HCT116 (cell line): ENCODE data around the gene EIF3K. TPM values are rescaled to one million over a fixed set of nuclear protein-coding genes. Genes with fewer than 3 reads are reported as not detected.

ENCODE experiments used
- ATAC-seq: fragments of 200-7000 bp; cut with Tn5 transposase; 2 replicates; pipeline ENCODE4 v1.9.1; 2020; ENCODE audit warnings: mild to moderate bottlenecking, moderate library complexity
- BruUV-seq: library from RNA; stranded (reverse); fragments of 400-500 nt; replicated peaks from 2 replicates; lab custom pipeline; 2021; lab: Mats Ljungman, UMichigan
- CTCF ChIA-PET: fragments of 300-600 bp; sonication (Branson Sonifier 250); formaldehyde crosslinking; loops from one replicate; lab custom pipeline; 2021; ENCODE audit warnings: antibody characterized with exemption; lab: Charles Lee
- POLR2A ChIA-PET: fragments of 300-600, 350-600 bp; sonication (Branson Sonifier 250); formaldehyde crosslinking; loops from one replicate; lab custom pipeline; 2021; ENCODE audit warnings: antibody characterized with exemption; lab: Charles Lee
- RAD21 ChIA-PET, 2 experiments: fragments of 300-600 bp; sonication (Branson Sonifier 250); formaldehyde crosslinking; loops; one replicate each; lab custom pipeline; 2023; ENCODE audit warnings: low total read pairs in 2 of 2; ENCODE audit not compliant: uncharacterized antibody in 2 of 2, unreplicated experiment in 2 of 2, low non-redundant PET in 1 of 2; lab: Charles Lee
- DNase-seq: peaks from one replicate; pipeline ENCODE4 v3.0.0-alpha.2; 2010; ENCODE audit warnings: low read depth, low spot score
- H2AFZ ChIP-seq: fragments of 200-600 bp; shearing (Covaris generic), sonication (generic); 2 replicates; pipeline ENCODE4 v1.6.1; 2017; ENCODE audit warnings: low read depth, mixed run types, mixed read lengths, antibody characterized with exemption, low read length; ENCODE audit not compliant: poor library complexity, severe bottlenecking
- H3K27ac ChIP-seq: 2 replicates; pipeline ENCODE4 v1.5.1; 2012; ENCODE audit warnings: low read depth, low read length
- H3K27me3 ChIP-seq: fragments of 200-600 bp; sonication (generic); 2 replicates; pipeline ENCODE4 v1.6.1; 2016; ENCODE audit warnings: mixed run types, low read length, mixed read lengths; ENCODE audit not compliant: insufficient read depth
- H3K36me3 ChIP-seq, 2 experiments: fragments of 200-500 bp in 1 of 2; fragments of 200-600 bp in 1 of 2; sonication (Bioruptor generic) in 1 of 2; sonication (generic) in 1 of 2; 2 replicates each; pipeline versions ENCODE4 v1.5.1 to v1.6.1; 2014 to 2016; ENCODE audit warnings: low read length in 2 of 2, inconsistent platforms in 1 of 2, mixed read lengths in 1 of 2, mixed run types in 1 of 2; ENCODE audit not compliant: insufficient read depth in 2 of 2, control insufficient read depth in 1 of 2
- H3K4me1 ChIP-seq, 2 experiments: fragments of 200-600 bp in 1 of 2; sonication (generic) in 1 of 2; 2 replicates each; pipeline versions ENCODE4 v1.5.1 to v1.6.1; 2012 to 2017; ENCODE audit warnings: low read length in 2 of 2, inconsistent platforms in 1 of 2, mild to moderate bottlenecking in 1 of 2, mixed read lengths in 1 of 2, mixed run types in 1 of 2, moderate library complexity in 1 of 2; ENCODE audit not compliant: insufficient read depth in 2 of 2, control insufficient read depth in 1 of 2
- H3K4me2 ChIP-seq: fragments of 200-600 bp; sonication (generic); 2 replicates; pipeline ENCODE4 v1.6.1; 2017; ENCODE audit warnings: mixed run types, low read length, mixed read lengths
- H3K4me3 ChIP-seq, 2 experiments: fragments of 200-600 bp in 1 of 2; sonication (generic) in 1 of 2; replicated peaks in 1 of 2; 2 replicates each; pipeline ENCODE4 v1.5.1; 2011 to 2016; ENCODE audit warnings: low read length in 2 of 2, control low read depth in 1 of 2, low read depth in 1 of 2, mild to moderate bottlenecking in 1 of 2, mixed read lengths in 1 of 2, mixed run types in 1 of 2
- H3K79me2 ChIP-seq: fragments of 200-600 bp; sonication (generic); 2 replicates; pipeline ENCODE4 v1.6.1; 2017; ENCODE audit warnings: mild to moderate bottlenecking, mixed run types, low read length, moderate library complexity, mixed read lengths; ENCODE audit not compliant: insufficient read depth
- H3K9ac ChIP-seq: fragments of 200-600 bp; sonication (generic); 2 replicates; pipeline ENCODE4 v1.6.1; 2016; ENCODE audit warnings: low read length, mixed read lengths
- H3K9me2 ChIP-seq: fragments of 200-600 bp; sonication (generic), shearing (Covaris generic); 2 replicates; pipeline ENCODE4 v1.6.1; 2017; ENCODE audit warnings: mixed run types, mild to moderate bottlenecking, moderate library complexity; ENCODE audit not compliant: insufficient read depth
- H3K9me3 ChIP-seq, 2 experiments: fragments of 200-500 bp in 1 of 2; fragments of 200-600 bp in 1 of 2; sonication (Bioruptor generic) in 1 of 2; sonication (generic) in 1 of 2; 2 replicates each; pipeline ENCODE4 v1.6.1; 2014 to 2017; ENCODE audit warnings: low read length in 2 of 2, mixed read lengths in 2 of 2, inconsistent platforms in 1 of 2, low read depth in 1 of 2, mild to moderate bottlenecking in 1 of 2, mixed run types in 1 of 2, moderate library complexity in 1 of 2; ENCODE audit not compliant: control insufficient read depth in 1 of 2, insufficient read depth in 1 of 2
- H4K20me1 ChIP-seq: fragments of 200-600 bp; sonication (generic), shearing (Covaris generic); 2 replicates; pipeline ENCODE4 v1.6.1; 2017; ENCODE audit warnings: mixed run types, mild to moderate bottlenecking, moderate library complexity; ENCODE audit not compliant: insufficient read depth
- EGR1 ChIP-seq: IDR thresholded peaks from 2 replicates; pipeline ENCODE4 v1.6.1; 2012; ENCODE audit warnings: low read depth
- JUND ChIP-seq: IDR thresholded peaks from 2 replicates; pipeline ENCODE4 v1.6.1; 2012
- SP1 ChIP-seq: IDR thresholded peaks from 2 replicates; pipeline ENCODE4 v1.6.1; 2012; ENCODE audit warnings: low read depth
- YY1 ChIP-seq: IDR thresholded peaks from 2 replicates; pipeline ENCODE4 v1.6.1; 2011; ENCODE audit warnings: low read length, low read depth, moderate library complexity, mild to moderate bottlenecking; ENCODE audit not compliant: insufficient replicate concordance; ENCODE audit errors: extremely low read depth
- ZFX ChIP-seq: fragments of 450-650 bp; IDR thresholded peaks from 2 replicates; pipeline ENCODE4 v1.6.1; 2017
- intact Hi-C: fragments of 100-400 bp; cut with micrococcal nuclease; formaldehyde crosslinking; loops from 2 replicates; pipeline ENCODE4 v1.10.0; 2022
- total RNA-seq: library from RNA; stranded (reverse); gene quantifications from one replicate; pipeline ENCODE4 v1.2.1, GENCODE V29; 2021; ENCODE audit not compliant: unreplicated experiment
- TF ChIP-seq, protein P1 (sequence below), 3 experiments: fragments of 200-600 bp in 1 of 3; sonication (generic) in 1 of 3; IDR thresholded peaks in 2 of 3; conservative IDR thresholded peaks in 1 of 3; 2 replicates each; pipeline ENCODE4 v1.5.1; 2012 to 2017; ENCODE audit warnings: low read depth in 2 of 3, low read length in 2 of 3, antibody characterized with exemption in 1 of 3, borderline replicate concordance in 1 of 3, control low read depth in 1 of 3, mild to moderate bottlenecking in 1 of 3, mixed read lengths in 1 of 3, mixed run types in 1 of 3, moderate library complexity in 1 of 3; ENCODE audit not compliant: insufficient read depth in 1 of 3
- TF ChIP-seq, protein P2 (sequence below): IDR thresholded peaks from 2 replicates; pipeline ENCODE4 v1.6.1; 2012
- TF ChIP-seq, protein P3 (sequence below): IDR thresholded peaks from 2 replicates; pipeline ENCODE4 v1.6.1; 2012; ENCODE audit warnings: low read depth

The EIF3K gene
- total RNA-seq, 1 experiment from 2014 or later = 313 TPM

DNA sequence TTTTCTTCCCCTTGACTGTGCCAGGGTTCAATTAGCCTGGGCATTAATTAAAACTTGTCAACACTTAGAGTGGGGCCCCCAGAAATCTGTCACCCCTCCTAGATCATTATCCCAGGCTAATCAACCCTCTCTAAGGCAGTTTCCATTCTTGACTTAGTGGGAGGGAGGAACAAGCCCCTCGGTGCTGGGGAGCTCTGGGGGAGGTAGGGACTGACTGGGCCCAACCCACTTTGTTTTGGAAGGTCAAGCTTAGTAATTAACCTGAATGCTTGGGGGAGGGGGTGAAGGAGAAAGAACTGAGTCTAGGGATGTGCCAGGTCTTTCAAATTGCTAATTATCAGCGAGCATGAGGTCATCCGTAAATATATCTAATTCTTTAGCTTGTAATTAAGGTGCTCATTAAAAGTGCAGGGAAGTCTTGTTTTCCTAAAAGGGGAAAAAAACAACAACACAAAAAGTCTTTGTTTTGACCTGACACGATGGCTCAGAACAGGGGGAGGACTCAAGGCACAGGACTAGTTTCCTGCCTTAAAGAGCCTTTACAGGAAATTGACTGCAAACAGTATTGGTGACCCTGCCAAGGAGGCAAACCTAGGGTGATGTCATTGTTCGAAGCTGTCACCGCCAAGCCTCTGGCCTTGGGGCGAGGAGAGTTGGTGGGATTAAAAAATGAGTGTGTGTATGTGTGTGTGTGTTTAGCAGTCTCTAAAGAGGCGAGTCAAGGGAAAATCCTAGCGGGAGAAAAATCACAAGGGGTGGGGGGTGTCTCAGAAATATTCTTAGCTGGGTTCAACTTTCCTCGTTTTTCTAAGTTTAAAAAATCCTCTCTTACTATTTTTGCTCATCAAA is 47.9 kb downstream of the EIF3K start:
- Histone ChIP-seq H3K9me3 (no peaks in the 10 kb centered on the region), H3K9me2 (no peaks in the 10 kb centered on the region), H2AFZ (no peak overlapping the region), H3K79me2 (peaks cover 100% of the 10 kb centered on the region), H3K9ac (peak overlapping the region; percentile 26), H3K4me3 (no peak overlapping the region), H4K20me1 (peaks cover 21% of the 10 kb centered on the region; the same call in 1 of the 2 replicates), H3K27ac (peak overlapping the region; percentile 40), H3K36me3 (peaks cover 7 to 15% of the 10 kb centered on the region in 2 experiments; a peak in 2 of 4 replicates), H3K27me3 (no peaks in the 10 kb centered on the region), H3K4me1 (peaks cover 78 to 98% of the 10 kb centered on the region in 2 experiments), H3K4me2 (peak overlapping the region; percentile 25)
- DNase-seq (no peak), ATAC-seq (no peak)
- TF ChIP-seq YY1 (no peak), ZFX (no peak), JUND (no peak), SP1 (no peak), EGR1 (no peak)
- TF ChIP-seq, protein P1, sequence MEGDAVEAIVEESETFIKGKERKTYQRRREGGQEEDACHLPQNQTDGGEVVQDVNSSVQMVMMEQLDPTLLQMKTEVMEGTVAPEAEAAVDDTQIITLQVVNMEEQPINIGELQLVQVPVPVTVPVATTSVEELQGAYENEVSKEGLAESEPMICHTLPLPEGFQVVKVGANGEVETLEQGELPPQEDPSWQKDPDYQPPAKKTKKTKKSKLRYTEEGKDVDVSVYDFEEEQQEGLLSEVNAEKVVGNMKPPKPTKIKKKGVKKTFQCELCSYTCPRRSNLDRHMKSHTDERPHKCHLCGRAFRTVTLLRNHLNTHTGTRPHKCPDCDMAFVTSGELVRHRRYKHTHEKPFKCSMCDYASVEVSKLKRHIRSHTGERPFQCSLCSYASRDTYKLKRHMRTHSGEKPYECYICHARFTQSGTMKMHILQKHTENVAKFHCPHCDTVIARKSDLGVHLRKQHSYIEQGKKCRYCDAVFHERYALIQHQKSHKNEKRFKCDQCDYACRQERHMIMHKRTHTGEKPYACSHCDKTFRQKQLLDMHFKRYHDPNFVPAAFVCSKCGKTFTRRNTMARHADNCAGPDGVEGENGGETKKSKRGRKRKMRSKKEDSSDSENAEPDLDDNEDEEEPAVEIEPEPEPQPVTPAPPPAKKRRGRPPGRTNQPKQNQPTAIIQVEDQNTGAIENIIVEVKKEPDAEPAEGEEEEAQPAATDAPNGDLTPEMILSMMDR (IDR thresholded peaks at IDR 0.05 in 2 of 3, conservative IDR thresholded peaks at IDR 0.05 in 1 of 3; ENCODE audit: borderline replicate concordance in 1 of 3, insufficient read depth in 1 of 3, low read depth in 2 of 3, low read length in 2 of 3) = no peak
- TF ChIP-seq, protein P2, sequence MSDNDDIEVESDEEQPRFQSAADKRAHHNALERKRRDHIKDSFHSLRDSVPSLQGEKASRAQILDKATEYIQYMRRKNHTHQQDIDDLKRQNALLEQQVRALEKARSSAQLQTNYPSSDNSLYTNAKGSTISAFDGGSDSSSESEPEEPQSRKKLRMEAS = no peak
- TF ChIP-seq, protein P3, sequence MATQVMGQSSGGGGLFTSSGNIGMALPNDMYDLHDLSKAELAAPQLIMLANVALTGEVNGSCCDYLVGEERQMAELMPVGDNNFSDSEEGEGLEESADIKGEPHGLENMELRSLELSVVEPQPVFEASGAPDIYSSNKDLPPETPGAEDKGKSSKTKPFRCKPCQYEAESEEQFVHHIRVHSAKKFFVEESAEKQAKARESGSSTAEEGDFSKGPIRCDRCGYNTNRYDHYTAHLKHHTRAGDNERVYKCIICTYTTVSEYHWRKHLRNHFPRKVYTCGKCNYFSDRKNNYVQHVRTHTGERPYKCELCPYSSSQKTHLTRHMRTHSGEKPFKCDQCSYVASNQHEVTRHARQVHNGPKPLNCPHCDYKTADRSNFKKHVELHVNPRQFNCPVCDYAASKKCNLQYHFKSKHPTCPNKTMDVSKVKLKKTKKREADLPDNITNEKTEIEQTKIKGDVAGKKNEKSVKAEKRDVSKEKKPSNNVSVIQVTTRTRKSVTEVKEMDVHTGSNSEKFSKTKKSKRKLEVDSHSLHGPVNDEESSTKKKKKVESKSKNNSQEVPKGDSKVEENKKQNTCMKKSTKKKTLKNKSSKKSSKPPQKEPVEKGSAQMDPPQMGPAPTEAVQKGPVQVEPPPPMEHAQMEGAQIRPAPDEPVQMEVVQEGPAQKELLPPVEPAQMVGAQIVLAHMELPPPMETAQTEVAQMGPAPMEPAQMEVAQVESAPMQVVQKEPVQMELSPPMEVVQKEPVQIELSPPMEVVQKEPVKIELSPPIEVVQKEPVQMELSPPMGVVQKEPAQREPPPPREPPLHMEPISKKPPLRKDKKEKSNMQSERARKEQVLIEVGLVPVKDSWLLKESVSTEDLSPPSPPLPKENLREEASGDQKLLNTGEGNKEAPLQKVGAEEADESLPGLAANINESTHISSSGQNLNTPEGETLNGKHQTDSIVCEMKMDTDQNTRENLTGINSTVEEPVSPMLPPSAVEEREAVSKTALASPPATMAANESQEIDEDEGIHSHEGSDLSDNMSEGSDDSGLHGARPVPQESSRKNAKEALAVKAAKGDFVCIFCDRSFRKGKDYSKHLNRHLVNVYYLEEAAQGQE = no peak
- ChIA-PET POLR2A (no interaction called here), CTCF (no interaction called here), RAD21 (no interaction called here)
- intact Hi-C loops = no loop called here
- no TSS peak for BruUV-seq
